HCT116 (cell line): ENCODE data around the gene GPR75. TPM values are rescaled to one million over a fixed set of nuclear protein-coding genes. Genes with fewer than 3 reads are reported as not detected.

Experiments used
- ATAC-seq: fragments of 200-7000 bp; cut with Tn5 transposase; 2 replicates; pipeline ENCODE4 v1.9.1; 2020; ENCODE audit warnings: mild to moderate bottlenecking, moderate library complexity
- BruUV-seq: library from RNA; stranded (reverse); fragments of 400-500 nt; replicated peaks from 2 replicates; lab custom pipeline; 2021; lab: Mats Ljungman, UMichigan
- CTCF ChIA-PET: fragments of 300-600 bp; sonication (Branson Sonifier 250); formaldehyde crosslinking; loops from one replicate; lab custom pipeline; 2021; ENCODE audit warnings: antibody characterized with exemption; lab: Charles Lee
- POLR2A ChIA-PET: fragments of 300-600, 350-600 bp; sonication (Branson Sonifier 250); formaldehyde crosslinking; loops from one replicate; lab custom pipeline; 2021; ENCODE audit warnings: antibody characterized with exemption; lab: Charles Lee
- RAD21 ChIA-PET, 2 experiments: fragments of 300-600 bp; sonication (Branson Sonifier 250); formaldehyde crosslinking; loops; one replicate each; lab custom pipeline; 2023; ENCODE audit warnings: low total read pairs in 2 of 2; ENCODE audit not compliant: uncharacterized antibody in 2 of 2, unreplicated experiment in 2 of 2, low non-redundant PET in 1 of 2; lab: Charles Lee
- DNase-seq: peaks from one replicate; pipeline ENCODE4 v3.0.0-alpha.2; 2010; ENCODE audit warnings: low read depth, low spot score
- H2AFZ ChIP-seq: fragments of 200-600 bp; shearing (Covaris generic), sonication (generic); 2 replicates; pipeline ENCODE4 v1.6.1; 2017; ENCODE audit warnings: low read depth, mixed run types, mixed read lengths, antibody characterized with exemption, low read length; ENCODE audit not compliant: poor library complexity, severe bottlenecking
- H3K27ac ChIP-seq: 2 replicates; pipeline ENCODE4 v1.5.1; 2012; ENCODE audit warnings: low read depth, low read length
- H3K27me3 ChIP-seq: fragments of 200-600 bp; sonication (generic); 2 replicates; pipeline ENCODE4 v1.6.1; 2016; ENCODE audit warnings: mixed run types, low read length, mixed read lengths; ENCODE audit not compliant: insufficient read depth
- H3K36me3 ChIP-seq, 2 experiments: fragments of 200-500 bp in 1 of 2; fragments of 200-600 bp in 1 of 2; sonication (Bioruptor generic) in 1 of 2; sonication (generic) in 1 of 2; 2 replicates each; pipeline versions ENCODE4 v1.5.1 to v1.6.1; 2014 to 2016; ENCODE audit warnings: low read length in 2 of 2, inconsistent platforms in 1 of 2, mixed read lengths in 1 of 2, mixed run types in 1 of 2; ENCODE audit not compliant: insufficient read depth in 2 of 2, control insufficient read depth in 1 of 2
- H3K4me1 ChIP-seq, 2 experiments: fragments of 200-600 bp in 1 of 2; sonication (generic) in 1 of 2; 2 replicates each; pipeline versions ENCODE4 v1.5.1 to v1.6.1; 2012 to 2017; ENCODE audit warnings: low read length in 2 of 2, inconsistent platforms in 1 of 2, mild to moderate bottlenecking in 1 of 2, mixed read lengths in 1 of 2, mixed run types in 1 of 2, moderate library complexity in 1 of 2; ENCODE audit not compliant: insufficient read depth in 2 of 2, control insufficient read depth in 1 of 2
- H3K4me2 ChIP-seq: fragments of 200-600 bp; sonication (generic); 2 replicates; pipeline ENCODE4 v1.6.1; 2017; ENCODE audit warnings: mixed run types, low read length, mixed read lengths
- H3K4me3 ChIP-seq, 2 experiments: fragments of 200-600 bp in 1 of 2; sonication (generic) in 1 of 2; replicated peaks in 1 of 2; 2 replicates each; pipeline ENCODE4 v1.5.1; 2011 to 2016; ENCODE audit warnings: low read length in 2 of 2, control low read depth in 1 of 2, low read depth in 1 of 2, mild to moderate bottlenecking in 1 of 2, mixed read lengths in 1 of 2, mixed run types in 1 of 2
- H3K79me2 ChIP-seq: fragments of 200-600 bp; sonication (generic); 2 replicates; pipeline ENCODE4 v1.6.1; 2017; ENCODE audit warnings: mild to moderate bottlenecking, mixed run types, low read length, moderate library complexity, mixed read lengths; ENCODE audit not compliant: insufficient read depth
- H3K9ac ChIP-seq: fragments of 200-600 bp; sonication (generic); 2 replicates; pipeline ENCODE4 v1.6.1; 2016; ENCODE audit warnings: low read length, mixed read lengths
- H3K9me2 ChIP-seq: fragments of 200-600 bp; sonication (generic), shearing (Covaris generic); 2 replicates; pipeline ENCODE4 v1.6.1; 2017; ENCODE audit warnings: mixed run types, mild to moderate bottlenecking, moderate library complexity; ENCODE audit not compliant: insufficient read depth
- H3K9me3 ChIP-seq, 2 experiments: fragments of 200-500 bp in 1 of 2; fragments of 200-600 bp in 1 of 2; sonication (Bioruptor generic) in 1 of 2; sonication (generic) in 1 of 2; 2 replicates each; pipeline ENCODE4 v1.6.1; 2014 to 2017; ENCODE audit warnings: low read length in 2 of 2, mixed read lengths in 2 of 2, inconsistent platforms in 1 of 2, low read depth in 1 of 2, mild to moderate bottlenecking in 1 of 2, mixed run types in 1 of 2, moderate library complexity in 1 of 2; ENCODE audit not compliant: control insufficient read depth in 1 of 2, insufficient read depth in 1 of 2
- H4K20me1 ChIP-seq: fragments of 200-600 bp; sonication (generic), shearing (Covaris generic); 2 replicates; pipeline ENCODE4 v1.6.1; 2017; ENCODE audit warnings: mixed run types, mild to moderate bottlenecking, moderate library complexity; ENCODE audit not compliant: insufficient read depth
- CBX3 ChIP-seq: IDR thresholded peaks from 2 replicates; pipeline ENCODE4 v1.6.1; 2012; ENCODE audit warnings: low read depth
- EZH2phosphoT487 ChIP-seq: fragments of 200-600 bp; IDR thresholded peaks from 2 replicates; pipeline ENCODE4 v1.6.1; 2018; ENCODE audit warnings: antibody characterized with exemption, borderline replicate concordance
- FOSL1 ChIP-seq: IDR thresholded peaks from 2 replicates; pipeline ENCODE4 v1.6.1; 2012; ENCODE audit warnings: low read depth
- POLR2AphosphoS5 ChIP-seq: IDR thresholded peaks from 2 replicates; pipeline ENCODE4 v1.6.1; 2011; ENCODE audit warnings: mild to moderate bottlenecking, low read depth, low read length, moderate library complexity
- REST ChIP-seq: IDR thresholded peaks from 2 replicates; pipeline ENCODE4 v1.6.1; 2012; ENCODE audit warnings: low read depth
- YY1 ChIP-seq: IDR thresholded peaks from 2 replicates; pipeline ENCODE4 v1.6.1; 2011; ENCODE audit warnings: low read length, low read depth, moderate library complexity, mild to moderate bottlenecking; ENCODE audit not compliant: insufficient replicate concordance; ENCODE audit errors: extremely low read depth
- intact Hi-C: fragments of 100-400 bp; cut with micrococcal nuclease; formaldehyde crosslinking; loops from 2 replicates; pipeline ENCODE4 v1.10.0; 2022
- microRNA-seq: library from miRNA; unstranded; fragments of <30 nt; microRNA quantifications from one replicate; pipeline ENCODE4, GENCODE V29; 2016; ENCODE audit warnings: borderline number of aligned reads
- total RNA-seq: library from RNA; stranded (reverse); gene quantifications from one replicate; pipeline ENCODE4 v1.2.1, GENCODE V29; 2021; ENCODE audit not compliant: unreplicated experiment
- TF ChIP-seq, protein P1 (sequence below): IDR thresholded peaks from 2 replicates; pipeline ENCODE4 v1.6.1; 2011; ENCODE audit warnings: mild to moderate bottlenecking, low read length, moderate library complexity; ENCODE audit not compliant: insufficient replicate concordance; ENCODE audit errors: extremely low read depth

Gene GPR75
- total RNA-seq, 1 experiment from 2014 or later = 1.2 TPM

GRCh38 chr2:53811601-53812000 is 48.2 kb downstream of the GPR75 start:
- no TSS peak for BruUV-seq
- ATAC-seq (no peak), DNase-seq (no peak)
- intact Hi-C loops = no loop called here
- H4K20me1 ChIP-seq = no peaks in the 10 kb centered on the region
- no peaks in the 10 kb centered on the region for H3K9me3 ChIP-seq
- H3K9me2 ChIP-seq = no peaks in the 10 kb centered on the region
- ChIA-PET CTCF (no interaction called here), RAD21 (no interaction called here), POLR2A (no interaction called here)
- peaks cover 6 to 16% of the 10 kb centered on the region in 2 experiments; a peak in 3 of 4 replicates for H3K36me3 ChIP-seq
- no peak overlapping the region for H2AFZ ChIP-seq
- H3K27ac ChIP-seq = no peak overlapping the region
- H3K9ac ChIP-seq = no peak overlapping the region
- H3K79me2 ChIP-seq = no peaks in the 10 kb centered on the region
- no peaks in the 10 kb centered on the region for H3K4me1 ChIP-seq
- no peak overlapping the region for H3K4me3 ChIP-seq
- TF ChIP-seq REST (no peak), POLR2AphosphoS5 (no peak), CBX3 (no peak), FOSL1 (no peak), EZH2phosphoT487 (no peak), YY1 (no peak)
- TF ChIP-seq, protein P1, sequence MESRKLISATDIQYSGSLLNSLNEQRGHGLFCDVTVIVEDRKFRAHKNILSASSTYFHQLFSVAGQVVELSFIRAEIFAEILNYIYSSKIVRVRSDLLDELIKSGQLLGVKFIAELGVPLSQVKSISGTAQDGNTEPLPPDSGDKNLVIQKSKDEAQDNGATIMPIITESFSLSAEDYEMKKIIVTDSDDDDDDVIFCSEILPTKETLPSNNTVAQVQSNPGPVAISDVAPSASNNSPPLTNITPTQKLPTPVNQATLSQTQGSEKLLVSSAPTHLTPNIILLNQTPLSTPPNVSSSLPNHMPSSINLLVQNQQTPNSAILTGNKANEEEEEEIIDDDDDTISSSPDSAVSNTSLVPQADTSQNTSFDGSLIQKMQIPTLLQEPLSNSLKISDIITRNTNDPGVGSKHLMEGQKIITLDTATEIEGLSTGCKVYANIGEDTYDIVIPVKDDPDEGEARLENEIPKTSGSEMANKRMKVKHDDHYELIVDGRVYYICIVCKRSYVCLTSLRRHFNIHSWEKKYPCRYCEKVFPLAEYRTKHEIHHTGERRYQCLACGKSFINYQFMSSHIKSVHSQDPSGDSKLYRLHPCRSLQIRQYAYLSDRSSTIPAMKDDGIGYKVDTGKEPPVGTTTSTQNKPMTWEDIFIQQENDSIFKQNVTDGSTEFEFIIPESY = no peak
- TF ChIP-seq, all 23 proteins: peak for 0
- Histone ChIP-seq H3K4me2 (no peak overlapping the region), H3K27me3 (no peaks in the 10 kb centered on the region)

Small RNA genes lying within 50 kb of the gene (microRNA-seq; reads per million reads assigned to microRNA genes)
- not detected for gene MIR3682

Other genes starting within 250 kb of the GPR75 start
- gene CHAC2, start 92.2 kb downstream of the GPR75 start, total RNA-seq = 8.4 TPM
- 17.3 TPM for gene ASB3, start 73.0 kb downstream of the GPR75 start, total RNA-seq
- 26.9 TPM for gene ERLEC1, start 72.9 kb downstream of the GPR75 start, total RNA-seq
- gene PSME4, start 111.0 kb upstream of the GPR75 start, total RNA-seq = 53.2 TPM